ENCODE results near the gene RXRB.

Gene RXRB

GRCh38 chr6:33200219-33201146 lies at the start of gene RXRB, which contains the start of gene SLC39A7:
Gene RXRB (minus strand): TSS chr6:33200665. CDS start chr6:33200476, 189 bp downstream.
Gene SLC39A7 (plus strand): TSS chr6:33200867. CDS start chr6:33201246, 379 bp downstream.
- peaks cover 45% of the 10 kb centered on the region for H4K20me1 ChIP-seq
- H3K4me1 ChIP-seq: peaks cover 56% of the 10 kb centered on the region
- peak within 1 kb of the TSS; percentile 100 for H3K4me2 ChIP-seq
- no peak for TF ChIP-seq Cebpa-rat (IDR thresholded peaks at IDR 0.05)
- peaks cover 52% of the 10 kb centered on the region for H3K36me3 ChIP-seq
- H3K27ac ChIP-seq: peak within 1 kb of the TSS; percentile 96
- H3K9ac ChIP-seq: peak within 1 kb of the TSS; percentile 97
- peak within 1 kb of the TSS; percentile 85 for H3K4me3 ChIP-seq
- 0 out of 2 replicates have a peak, but pooled peaks cover under 1% of the 10 kb centered on the region for H3K27me3 ChIP-seq
- no peaks in the 10 kb centered on the region for H3K9me3 ChIP-seq

- Histone ChIP-seq H3K36me3 (peaks cover 33% of the 10 kb centered on the region), H3K4me1 (peaks cover 20% of the 10 kb centered on the region), H3K9ac (peak overlapping the region; percentile 87), H3K4me2 (peak overlapping the region; percentile 96), H3K4me3 (peak overlapping the region; percentile 71), H3K27ac (peak overlapping the region; percentile 90), H3K9me3 (no peaks in the 10 kb centered on the region), H3K27me3 (no peaks in the 10 kb centered on the region), H4K20me1 (no peaks in the 10 kb centered on the region)
- TF ChIP-seq Cebpa-rat (IDR thresholded peaks at IDR 0.05): no peak
Observed at GRCh38 chr6:33249732-33250630, 49.5 kb upstream of the RXRB start.

- Histone ChIP-seq H4K20me1 (no peaks in the 10 kb centered on the region), H3K9ac (peak overlapping the region; percentile 87), H3K9me3 (no peaks in the 10 kb centered on the region), H3K27ac (peak overlapping the region; percentile 90), H3K4me1 (peaks cover 20% of the 10 kb centered on the region), H3K36me3 (peaks cover 25% of the 10 kb centered on the region), H3K4me3 (peak overlapping the region; percentile 71), H3K4me2 (peak overlapping the region; percentile 96), H3K27me3 (no peaks in the 10 kb centered on the region)
- no peak for TF ChIP-seq Cebpa-rat (IDR thresholded peaks at IDR 0.05)
Observed at GRCh38 chr6:33248932-33249731, 48.7 kb upstream of the RXRB start.

GRCh38 chr6:33248643-33248931 lies 48.1 kb upstream of the RXRB start:
- Histone ChIP-seq H3K9ac (peak overlapping the region; percentile 87), H3K4me1 (peaks cover 20% of the 10 kb centered on the region), H3K4me2 (peak overlapping the region; percentile 96), H3K27me3 (no peaks in the 10 kb centered on the region), H4K20me1 (no peaks in the 10 kb centered on the region), H3K27ac (peak overlapping the region; percentile 87), H3K36me3 (peaks cover 23% of the 10 kb centered on the region), H3K4me3 (peak overlapping the region; percentile 71), H3K9me3 (no peaks in the 10 kb centered on the region)
- no peak for TF ChIP-seq Cebpa-rat (IDR thresholded peaks at IDR 0.05)

GRCh38 chr6:33247977-33248642 lies 47.6 kb upstream of the RXRB start:
- Histone ChIP-seq H3K27ac (peak overlapping the region; percentile 87), H3K9me3 (no peaks in the 10 kb centered on the region)

GRCh38 chr6:33243476-33243875 lies 43.0 kb upstream of the RXRB start:
- Histone ChIP-seq H3K4me1 (no peaks in the 10 kb centered on the region), H3K4me3 (no peak overlapping the region), H3K4me2 (no peak overlapping the region), H3K9ac (no peak overlapping the region), H4K20me1 (no peaks in the 10 kb centered on the region), H3K27ac (no peak overlapping the region), H3K27me3 (no peaks in the 10 kb centered on the region), H3K9me3 (no peaks in the 10 kb centered on the region), H3K36me3 (no peaks in the 10 kb centered on the region)
- no peak for TF ChIP-seq Cebpa-rat (IDR thresholded peaks at IDR 0.05)

More at GRCh38 chr6:33247977-33248642, 47.6 kb upstream of the RXRB start:
- Histone ChIP-seq H3K36me3 (peaks cover 23% of the 10 kb centered on the region), H3K4me2 (peak overlapping the region; percentile 96), H3K4me3 (peak overlapping the region; percentile 71), H3K4me1 (peaks cover 20% of the 10 kb centered on the region), H3K27me3 (no peaks in the 10 kb centered on the region), H4K20me1 (no peaks in the 10 kb centered on the region), H3K9ac (peak overlapping the region; percentile 87)
- TF ChIP-seq Cebpa-rat (IDR thresholded peaks at IDR 0.05): no peak

- no peak overlapping the region for H3K4me3 ChIP-seq
- no peak overlapping the region for H3K4me2 ChIP-seq
- H3K36me3 ChIP-seq: no peaks in the 10 kb centered on the region
- H3K27me3 ChIP-seq: no peaks in the 10 kb centered on the region
- no peaks in the 10 kb centered on the region for H4K20me1 ChIP-seq
- H3K27ac ChIP-seq: no peak overlapping the region
- no peak for TF ChIP-seq Cebpa-rat (IDR thresholded peaks at IDR 0.05)
- H3K9ac ChIP-seq: no peak overlapping the region
- no peaks in the 10 kb centered on the region for H3K4me1 ChIP-seq
- no peaks in the 10 kb centered on the region for H3K9me3 ChIP-seq
Observed at GRCh38 chr6:33241968-33242367, 41.5 kb upstream of the RXRB start.

- Histone ChIP-seq H3K36me3 (no peaks in the 10 kb centered on the region), H3K9me3 (no peaks in the 10 kb centered on the region), H4K20me1 (no peaks in the 10 kb centered on the region), H3K27me3 (no peaks in the 10 kb centered on the region), H3K27ac (no peak overlapping the region), H3K4me1 (peaks cover 24% of the 10 kb centered on the region), H3K9ac (no peak overlapping the region), H3K4me2 (no peak overlapping the region), H3K4me3 (no peak overlapping the region)
- TF ChIP-seq Cebpa-rat (IDR thresholded peaks at IDR 0.05): no peak
Observed at GRCh38 chr6:33237741-33238140, 37.3 kb upstream of the RXRB start.

- peak; percentile 73 for TF ChIP-seq Cebpa-rat (IDR thresholded peaks at IDR 0.05)
- Histone ChIP-seq H3K27me3 (no peaks in the 10 kb centered on the region), H3K4me3 (no peak overlapping the region), H3K4me2 (peak overlapping the region; percentile 9; the same call in 1 of the 2 replicates), H3K9ac (no peak overlapping the region), H3K9me3 (no peaks in the 10 kb centered on the region), H4K20me1 (no peaks in the 10 kb centered on the region), H3K4me1 (peaks cover 24% of the 10 kb centered on the region), H3K36me3 (no peaks in the 10 kb centered on the region), H3K27ac (no peak overlapping the region)
Observed at GRCh38 chr6:33236852-33237251, 36.4 kb upstream of the RXRB start.
